ENCODE measurements around the gene ST3GAL2. TPM values are rescaled to one million over a fixed set of nuclear protein-coding genes. Genes with fewer than 3 reads are reported as not detected.
A peak's percentile ranks its signal among the peaks of the same experiment; 100 is the strongest.

Gene ST3GAL2
- total RNA-seq, 2 donors from 2014 or later = 9.1 to 11.2 TPM

- Histone ChIP-seq H3K27me3 (no peaks in the 10 kb centered on the region), H3K9me3 (no peaks in the 10 kb centered on the region), H3K4me1 (no peaks in the 10 kb centered on the region), H3K27ac (no peak overlapping the region), H3K4me3 (no peak overlapping the region), H3K36me3 (replicated peaks in 1 of 2; ENCODE audit: insufficient read depth in 1 of 2, low read depth in 2 of 2) (peaks cover 0 to 23% of the 10 kb centered on the region in 2 donors)
- WGBS, 2 donors = 65 to 90% methylated on average over 2 to 11 of the region's 13 CpGs
- peak in 1 of 4 donors; percentile 26 for DNase-seq
- TF ChIP-seq CTCF (IDR thresholded peaks at IDR 0.05) = no peak
- TF ChIP-seq POLR2A (IDR thresholded peaks at IDR 0.05) = no peak
- intact Hi-C loops (cut with DNase I) = no loop called here
- no peak for ATAC-seq
Observed at GRCh38 chr16:70476272-70477020, 37.5 kb upstream of the ST3GAL2 start.

- intact Hi-C loops (cut with DNase I) = no loop called here
- Histone ChIP-seq H3K36me3 (replicated peaks in 1 of 2; ENCODE audit: insufficient read depth in 1 of 2, low read depth in 2 of 2) (peaks cover 0 to 13% of the 10 kb centered on the region in 2 donors), H3K4me1 (no peaks in the 10 kb centered on the region), H3K27ac (no peak overlapping the region), H3K27me3 (no peaks in the 10 kb centered on the region), H3K4me3 (no peak overlapping the region), H3K9me3 (no peaks in the 10 kb centered on the region)
- 92% methylated on average over 9 to 24 of the region's 24 CpGs for WGBS, 2 donors
- DNase-seq (no peak), ATAC-seq (no peak)
- TF ChIP-seq POLR2A (IDR thresholded peaks at IDR 0.05) (no peak), CTCF (IDR thresholded peaks at IDR 0.05) (no peak)
Observed at GRCh38 chr16:70475054-70475871, 36.4 kb upstream of the ST3GAL2 start.

- no peak overlapping the region for H3K27ac ChIP-seq
- no peak for DNase-seq
- no peaks in the 10 kb centered on the region for H3K4me1 ChIP-seq
- H3K9me3 ChIP-seq = no peaks in the 10 kb centered on the region
- H3K27me3 ChIP-seq = no peaks in the 10 kb centered on the region
- whole genome bisulfite sequencing, 2 donors = 92 to 93% methylated on average over 7 to 22 of the region's 22 CpGs
- ATAC-seq = no peak
- peaks cover 0 to 8% of the 10 kb centered on the region in 2 donors for H3K36me3 ChIP-seq (replicated peaks in 1 of 2; ENCODE audit: insufficient read depth in 1 of 2, low read depth in 2 of 2)
- no peak overlapping the region for H3K4me3 ChIP-seq
- intact Hi-C loops (cut with DNase I) = no loop called here
- TF ChIP-seq CTCF (IDR thresholded peaks at IDR 0.05) = no peak
- no peak for TF ChIP-seq POLR2A (IDR thresholded peaks at IDR 0.05)
Observed at GRCh38 chr16:70474320-70475053, 35.6 kb upstream of the ST3GAL2 start.

- TF ChIP-seq CTCF (IDR thresholded peaks at IDR 0.05) (no peak), POLR2A (IDR thresholded peaks at IDR 0.05) (no peak)
- Histone ChIP-seq H3K36me3 (replicated peaks in 1 of 2; ENCODE audit: insufficient read depth in 1 of 2, low read depth in 2 of 2) (peaks cover 0 to 8% of the 10 kb centered on the region in 2 donors), H3K9me3 (no peaks in the 10 kb centered on the region), H3K4me3 (no peak overlapping the region), H3K27me3 (no peaks in the 10 kb centered on the region), H3K27ac (no peak overlapping the region), H3K4me1 (no peaks in the 10 kb centered on the region)
- intact Hi-C loops (cut with DNase I) = no loop called here
- no peak for DNase-seq
- 89 to 90% methylated on average over 8 to 21 of the region's 21 CpGs for WGBS, 2 donors
- no peak for ATAC-seq
Observed at GRCh38 chr16:70473446-70474319, 34.8 kb upstream of the ST3GAL2 start.
